Central memory CD4-positive, alpha-beta T cell (primary cell): Measurements from ENCODE around the gene MBLAC1.

Experiments used
- DNase-seq: peaks from one replicate; pipeline ENCODE4 v3.0.0; 2022
- total RNA-seq, 3 experiments: gene quantifications; one replicate each; lab custom pipeline; 2026; lab: John Stamatoyannopoulos, UW

MBLAC1 gene, protein sequence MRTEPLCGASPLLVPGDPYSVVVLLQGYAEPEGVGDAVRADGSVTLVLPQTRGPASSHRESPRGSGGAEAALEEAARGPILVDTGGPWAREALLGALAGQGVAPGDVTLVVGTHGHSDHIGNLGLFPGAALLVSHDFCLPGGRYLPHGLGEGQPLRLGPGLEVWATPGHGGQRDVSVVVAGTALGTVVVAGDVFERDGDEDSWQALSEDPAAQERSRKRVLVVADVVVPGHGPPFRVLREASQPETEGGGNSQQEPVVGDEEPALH
- total RNA-seq: 2.2 to 5.4 (median 4.7) reads per million in 3 experiments

DNA sequence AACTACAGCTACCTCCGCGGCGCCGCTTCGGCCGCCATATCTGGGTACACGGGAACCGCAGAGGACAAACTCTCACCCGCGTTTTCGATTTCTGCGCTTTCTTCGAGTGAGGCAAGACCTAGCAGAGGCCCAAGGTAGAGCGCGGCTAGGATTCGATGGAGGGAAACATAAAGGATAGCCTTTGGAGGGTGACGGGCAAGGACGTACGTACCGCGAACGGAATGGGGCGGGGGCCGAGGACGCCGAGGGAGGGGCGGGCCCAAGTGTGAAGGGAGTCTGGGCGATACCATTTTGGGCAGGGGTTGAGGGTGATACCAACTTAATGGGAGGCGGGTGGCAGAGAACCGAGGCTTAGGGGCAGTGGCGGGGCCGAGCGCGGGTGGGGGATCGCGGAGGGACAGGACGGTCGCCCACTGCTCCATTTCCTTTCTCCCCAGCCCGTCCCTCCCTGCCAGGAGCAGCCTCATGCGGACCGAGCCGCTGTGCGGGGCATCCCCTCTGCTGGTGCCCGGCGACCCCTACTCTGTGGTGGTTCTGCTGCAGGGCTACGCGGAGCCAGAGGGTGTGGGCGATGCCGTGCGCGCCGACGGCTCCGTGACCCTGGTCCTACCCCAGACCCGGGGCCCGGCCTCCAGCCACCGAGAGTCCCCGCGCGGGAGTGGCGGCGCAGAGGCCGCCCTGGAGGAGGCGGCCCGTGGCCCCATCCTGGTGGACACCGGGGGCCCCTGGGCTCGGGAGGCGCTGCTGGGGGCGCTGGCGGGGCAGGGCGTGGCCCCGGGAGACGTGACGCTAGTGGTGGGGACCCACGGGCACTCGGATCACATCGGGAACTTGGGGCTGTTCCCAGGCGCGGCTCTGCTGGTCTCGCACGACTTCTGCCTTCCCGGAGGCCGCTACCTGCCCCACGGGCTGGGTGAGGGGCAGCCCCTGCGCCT is at the start of gene MBLAC1:
TSS of gene MBLAC1 (plus strand) at position 37 of the 935 bp plus-strand sequence. CDS start at position 466, 429 bp downstream.
- DNase-seq: peak; percentile 90

- DNase-seq: no peak
These were observed 49.6 kb upstream of the MBLAC1 start for GRCh38 chr7:100077205-100077604.

DNA sequence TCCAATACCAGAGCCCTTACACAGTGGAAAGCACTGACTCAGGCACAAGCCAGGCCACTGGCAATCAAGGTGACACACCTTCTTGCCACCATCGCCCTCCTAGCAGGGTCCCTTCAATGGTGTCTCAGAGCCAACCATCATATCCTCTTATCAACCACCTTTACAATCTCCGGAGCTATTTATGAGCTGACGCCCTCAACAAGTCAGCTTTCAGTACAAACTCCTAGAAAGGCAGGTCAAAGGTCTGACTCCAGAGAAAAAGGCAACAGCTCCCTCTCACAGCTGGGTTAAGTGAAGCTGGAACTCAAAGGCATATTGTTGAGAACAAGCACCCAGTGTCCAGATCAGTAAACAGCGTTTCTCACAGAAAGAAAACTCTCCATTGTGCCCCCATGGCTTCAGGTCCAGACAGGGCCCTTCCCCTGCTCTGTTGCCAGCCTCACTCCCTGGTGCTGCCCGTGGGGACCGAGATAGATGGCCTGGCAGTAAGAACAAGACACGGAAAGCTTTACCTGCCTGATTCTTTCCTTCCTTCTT is 47.7 kb upstream of the MBLAC1 start:
- DNase-seq: no peak

- DNase-seq: no peak
These were observed 45.7 kb upstream of the MBLAC1 start for GRCh38 chr7:100080907-100081534.

- DNase-seq: peak; percentile 98
These were observed 45.1 kb upstream of the MBLAC1 start, which contains the start of gene ZNF3 for GRCh38 chr7:100081535-100082102. ZNF3 (minus strand) TSS chr7:100081723; CDS start chr7:100077357, 4,366 bp downstream.

DNA sequence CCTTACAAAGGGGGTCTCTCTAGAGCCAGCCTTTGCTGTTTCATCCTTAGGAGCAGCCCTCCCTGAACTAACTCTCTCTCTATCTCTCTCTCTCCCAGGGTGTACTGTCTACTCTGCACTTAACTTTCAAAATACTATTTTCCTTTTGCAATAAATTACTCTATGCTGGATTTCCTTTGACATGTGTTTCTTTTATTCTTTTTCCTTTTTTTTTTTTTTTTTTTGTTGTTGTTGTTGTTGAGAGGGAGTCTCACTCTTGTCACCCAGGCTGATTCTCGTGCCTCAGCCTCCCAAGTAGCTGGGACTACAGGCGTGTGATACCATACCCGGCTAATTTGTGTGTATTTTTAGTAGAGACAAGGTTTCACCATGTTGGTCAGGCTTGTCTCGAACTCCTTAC is 43.8 kb upstream of the MBLAC1 start:
- no peak for DNase-seq

DNA sequence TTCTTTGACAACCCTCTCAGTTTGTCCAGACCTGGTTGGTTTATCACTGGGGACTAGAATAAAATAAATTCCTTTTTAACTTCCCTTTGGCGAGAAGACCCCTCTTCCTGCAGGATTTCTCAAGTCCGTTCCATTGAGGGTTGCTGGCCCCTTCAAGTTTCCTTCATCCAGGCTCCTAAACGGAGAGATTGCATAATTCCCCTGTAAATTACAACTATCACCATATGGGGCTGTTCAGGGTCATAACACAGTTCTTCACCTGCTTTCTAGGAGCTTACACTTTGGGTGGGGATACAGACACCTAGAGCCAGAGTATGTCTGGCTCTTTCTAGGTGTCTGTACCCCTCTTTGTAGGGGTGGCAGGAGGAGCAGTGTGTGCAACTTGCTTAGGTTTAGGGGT is 41.3 kb upstream of the MBLAC1 start:
- DNase-seq: no peak

DNA sequence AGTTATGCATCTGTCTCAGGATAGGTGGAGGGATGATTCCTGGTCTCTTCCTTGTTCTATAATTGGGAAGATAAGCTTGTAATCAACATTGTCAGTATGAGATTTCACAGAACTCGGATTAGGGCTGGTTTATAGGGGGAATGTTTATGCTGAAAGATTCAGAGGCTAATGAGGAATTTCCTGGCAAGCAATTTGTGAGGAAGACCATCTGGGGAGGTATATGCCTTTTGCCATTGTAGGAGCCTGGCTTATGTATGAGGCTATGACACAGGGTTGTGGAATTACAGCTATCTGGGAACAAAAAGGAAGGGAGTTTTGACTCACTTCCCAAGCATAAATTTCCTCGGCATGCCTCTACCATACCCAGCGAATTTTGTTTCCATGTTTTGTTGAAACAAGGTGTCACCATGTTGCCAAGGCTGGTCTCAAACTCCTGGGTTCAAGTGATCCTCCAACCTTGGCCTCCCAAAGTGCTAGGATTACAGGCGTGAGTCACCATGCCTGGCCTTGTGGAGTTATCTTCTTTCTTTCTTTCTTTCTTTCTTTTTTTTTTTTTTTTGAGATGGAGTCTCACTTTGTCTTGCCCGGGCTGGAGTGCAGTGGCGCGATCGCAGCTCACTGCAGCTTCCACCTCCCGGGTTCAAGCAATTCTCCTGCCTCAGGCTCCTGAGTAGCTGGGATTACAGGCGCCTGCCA is 39.6 kb upstream of the MBLAC1 start:
- no peak for DNase-seq

DNA sequence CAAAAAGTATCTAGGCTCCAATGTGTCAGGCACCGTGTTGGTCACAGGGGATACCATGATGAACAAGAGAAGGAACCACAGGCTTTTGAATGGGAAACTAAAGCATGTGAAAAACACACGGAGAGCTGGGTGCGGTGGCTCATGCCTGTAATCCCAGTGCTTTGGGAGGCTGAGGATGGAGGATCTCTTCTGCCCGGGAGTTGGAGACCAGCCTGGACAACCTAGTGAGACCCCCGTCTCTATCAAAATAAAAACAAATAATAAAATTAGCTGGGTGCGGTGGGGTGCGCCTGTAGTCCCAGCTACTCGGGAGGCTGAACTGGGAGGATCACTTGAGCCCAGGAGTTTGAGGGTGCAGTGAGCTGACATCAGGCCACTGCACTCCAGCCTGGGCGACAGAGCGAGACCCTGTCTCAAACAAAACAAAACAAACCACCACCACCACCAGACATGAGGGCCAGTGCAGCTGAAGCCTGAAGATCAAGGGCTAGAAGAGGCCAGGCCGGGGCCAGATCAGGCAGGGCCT is 38.6 kb upstream of the MBLAC1 start:
- no peak for DNase-seq

- peak; percentile 84 for DNase-seq
These were observed 37.9 kb upstream of the MBLAC1 start, which contains the start of gene COPS6 for GRCh38 chr7:100088621-100089457. COPS6 (plus strand) TSS chr7:100088969; CDS start chr7:100088991, 22 bp downstream.

DNA sequence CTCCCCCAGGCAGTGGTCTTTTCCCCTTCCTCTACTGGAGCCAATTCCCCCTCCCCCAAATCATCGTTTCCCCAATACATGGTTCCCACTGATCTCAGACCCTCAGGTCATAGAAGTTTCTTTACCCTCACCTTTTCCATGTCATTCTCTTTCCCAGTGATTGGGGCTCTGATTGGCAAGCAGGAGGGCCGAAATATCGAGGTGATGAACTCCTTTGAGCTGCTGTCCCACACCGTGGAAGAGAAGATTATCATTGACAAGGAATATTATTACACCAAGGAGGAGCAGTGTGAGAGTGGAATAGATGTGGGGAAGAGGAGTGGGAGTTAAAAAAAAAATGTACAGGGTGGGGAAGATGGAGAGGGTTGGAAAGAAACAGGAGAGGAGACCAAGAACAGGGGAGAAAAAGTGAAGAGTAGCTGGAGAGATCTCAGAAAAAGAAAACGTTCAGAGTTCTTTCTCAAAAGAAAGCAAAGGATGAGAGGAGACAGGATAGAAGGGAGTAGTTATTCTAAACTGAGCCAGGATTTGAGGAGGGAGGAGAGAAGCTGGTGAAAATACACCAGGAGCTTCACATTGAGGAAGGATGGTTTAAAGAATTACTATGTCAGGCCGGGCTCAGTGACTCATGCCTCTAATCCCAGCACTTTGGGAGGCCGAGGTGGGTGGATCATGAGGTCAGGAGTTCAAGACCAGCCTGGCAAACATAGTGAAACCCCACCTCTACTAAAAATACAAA is 37.1 kb upstream of the MBLAC1 start:
- no peak for DNase-seq

DNA sequence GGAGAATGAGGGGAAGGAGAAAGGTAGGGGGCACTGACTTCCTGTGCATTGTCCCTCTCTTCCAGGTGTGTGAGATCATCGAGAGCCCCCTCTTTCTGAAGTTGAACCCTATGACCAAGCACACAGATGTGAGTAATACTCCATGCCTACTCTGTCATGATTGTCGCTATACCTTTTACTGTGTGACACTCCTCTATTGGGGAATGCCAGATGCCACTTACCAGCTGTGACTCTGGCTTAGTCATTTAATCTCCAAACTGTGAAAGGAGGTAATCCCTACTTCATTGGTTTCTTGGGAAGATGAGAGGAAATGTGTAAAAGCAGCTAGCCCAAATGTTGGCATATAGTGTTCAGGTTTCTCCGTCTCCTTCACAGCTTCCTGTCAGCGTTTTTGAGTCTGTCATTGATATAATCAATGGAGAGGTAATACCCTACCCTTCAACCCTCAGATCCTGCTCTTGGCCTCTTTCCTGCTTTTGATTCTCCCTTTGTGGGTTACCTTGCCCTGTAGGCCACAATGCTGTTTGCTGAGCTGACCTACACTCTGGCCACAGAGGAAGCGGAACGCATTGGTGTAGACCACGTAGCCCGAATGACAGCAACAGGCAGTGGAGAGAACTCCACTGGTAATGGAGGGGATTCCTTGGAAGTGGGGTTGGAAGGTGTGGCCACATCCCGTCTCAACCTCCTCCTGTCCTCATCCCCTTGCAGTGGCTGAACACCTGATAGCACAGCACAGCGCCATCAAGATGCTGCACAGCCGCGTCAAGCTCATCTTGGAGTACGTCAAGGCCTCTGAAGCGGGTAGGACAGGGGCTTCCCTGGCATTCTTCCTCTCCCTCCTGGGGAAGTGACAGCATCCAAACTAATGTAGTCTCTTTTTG is 36.0 kb upstream of the MBLAC1 start:
- no peak for DNase-seq

- DNase-seq: no peak
These were observed 35.2 kb upstream of the MBLAC1 start for GRCh38 chr7:100091411-100092181.

DNA sequence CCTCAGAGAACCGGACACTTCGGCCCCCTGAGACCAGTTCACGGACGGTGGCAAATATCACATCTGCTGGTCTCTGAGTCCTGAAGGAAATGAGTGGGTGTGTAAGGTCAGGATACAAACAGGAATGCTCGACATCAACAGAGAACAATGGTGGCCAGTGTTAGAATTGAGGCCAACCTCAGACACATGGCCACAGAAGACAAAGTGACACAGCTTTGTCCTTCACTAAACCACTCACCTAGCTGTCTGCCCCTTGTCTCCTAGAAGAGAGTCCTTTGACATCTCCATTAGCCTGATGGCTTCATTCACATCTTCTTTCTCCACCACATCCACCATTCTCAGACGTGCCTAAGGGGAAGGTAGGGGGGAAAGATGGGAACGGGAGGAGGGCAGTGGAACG is 33.7 kb upstream of the MBLAC1 start:
- DNase-seq: no peak

GRCh38 chr7:100093498-100093897 is 33.3 kb upstream of the MBLAC1 start:
- no peak for DNase-seq

DNA sequence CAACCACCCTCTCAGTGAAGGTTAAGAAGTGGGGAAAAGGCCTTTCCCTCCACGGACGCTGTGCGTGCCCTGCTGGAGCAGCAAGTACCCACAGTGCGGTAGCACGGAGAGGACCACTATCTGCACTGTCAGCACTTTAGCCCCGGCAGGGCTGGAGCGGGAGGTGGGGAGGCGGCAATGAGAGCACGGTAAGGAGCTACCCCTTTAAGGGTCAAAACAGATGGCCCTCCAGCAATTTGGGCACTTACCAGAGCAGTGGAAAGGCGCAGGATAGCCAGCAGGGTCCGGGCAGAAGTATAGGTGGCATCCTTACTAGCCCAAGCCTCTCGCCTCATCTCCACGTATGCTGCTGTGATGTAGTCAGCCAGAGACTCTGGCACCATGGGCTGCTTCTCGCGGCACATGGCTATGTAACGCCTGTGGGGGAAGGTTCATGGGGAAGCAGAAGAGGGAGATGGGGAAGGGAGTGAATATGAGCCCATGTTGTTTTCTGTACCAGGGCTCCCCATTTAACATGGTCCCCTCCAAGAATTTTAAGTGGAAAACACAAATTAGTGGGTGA is 32.8 kb upstream of the MBLAC1 start:
- no peak for DNase-seq

GRCh38 chr7:100095289-100095688 is 31.5 kb upstream of the MBLAC1 start:
- no peak for DNase-seq

DNA sequence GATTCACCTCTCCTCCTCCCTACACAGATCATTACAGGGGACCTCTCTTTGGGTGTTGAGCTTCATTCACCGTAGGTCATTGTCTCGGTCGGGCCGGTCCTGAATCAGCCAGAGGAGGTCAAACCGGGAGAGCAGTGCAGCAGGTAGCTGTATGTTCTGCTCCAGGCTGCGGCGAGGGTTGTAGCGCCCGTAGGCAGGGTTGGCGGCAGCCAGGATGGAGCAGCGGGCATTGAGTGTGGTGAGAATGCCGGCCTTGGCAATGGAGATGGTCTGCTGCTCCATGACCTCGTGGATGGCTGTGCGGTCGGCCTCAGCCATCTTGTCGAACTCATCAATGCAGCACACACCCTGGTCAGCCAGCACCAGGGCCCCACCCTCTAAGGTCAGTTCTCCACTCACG is 31.1 kb upstream of the MBLAC1 start:
- no peak for DNase-seq
